Measurements from ENCODE around the gene NTRK2.

Gene NTRK2

GRCh38 chr9:84992381-84992780 lies 322.9 kb downstream of the NTRK2 start:
- Histone ChIP-seq H3K9ac (ENCODE audit: low read length) (no peak overlapping the region), H3K36me3 (ENCODE audit: insufficient read depth, low read length) (no peaks in the 10 kb centered on the region), H3K9me3 (ENCODE audit: low read length) (no peaks in the 10 kb centered on the region), H3K4me3 (ENCODE audit: low read depth, low read length, poor library complexity, severe bottlenecking) (no peak overlapping the region), H2AFZ (ENCODE audit: low read length) (no peak overlapping the region), H3K9me2 (ENCODE audit: low read depth, low read length) (no peaks in the 10 kb centered on the region), H3K4me1 (ENCODE audit: insufficient read depth, low read length, severe bottlenecking) (no peaks in the 10 kb centered on the region), H3K27me3 (ENCODE audit: insufficient read depth, low read length) (no peaks in the 10 kb centered on the region), H3F3A (ENCODE audit: insufficient read depth, low read length) (no peaks in the 10 kb centered on the region), H3K4me2 (ENCODE audit: low read length) (no peak overlapping the region), H3K79me2 (ENCODE audit: insufficient read depth, low read length) (no peaks in the 10 kb centered on the region), H3K27ac (ENCODE audit: low read depth, low read length, poor library complexity, severe bottlenecking) (no peak overlapping the region), H4K20me1 (ENCODE audit: insufficient read depth, low read length) (no peaks in the 10 kb centered on the region)
- TF ChIP-seq EZH2 (IDR thresholded peaks at IDR 0.05; ENCODE audit: borderline replicate concordance, low read length) = no peak
- TF ChIP-seq, protein P1, sequence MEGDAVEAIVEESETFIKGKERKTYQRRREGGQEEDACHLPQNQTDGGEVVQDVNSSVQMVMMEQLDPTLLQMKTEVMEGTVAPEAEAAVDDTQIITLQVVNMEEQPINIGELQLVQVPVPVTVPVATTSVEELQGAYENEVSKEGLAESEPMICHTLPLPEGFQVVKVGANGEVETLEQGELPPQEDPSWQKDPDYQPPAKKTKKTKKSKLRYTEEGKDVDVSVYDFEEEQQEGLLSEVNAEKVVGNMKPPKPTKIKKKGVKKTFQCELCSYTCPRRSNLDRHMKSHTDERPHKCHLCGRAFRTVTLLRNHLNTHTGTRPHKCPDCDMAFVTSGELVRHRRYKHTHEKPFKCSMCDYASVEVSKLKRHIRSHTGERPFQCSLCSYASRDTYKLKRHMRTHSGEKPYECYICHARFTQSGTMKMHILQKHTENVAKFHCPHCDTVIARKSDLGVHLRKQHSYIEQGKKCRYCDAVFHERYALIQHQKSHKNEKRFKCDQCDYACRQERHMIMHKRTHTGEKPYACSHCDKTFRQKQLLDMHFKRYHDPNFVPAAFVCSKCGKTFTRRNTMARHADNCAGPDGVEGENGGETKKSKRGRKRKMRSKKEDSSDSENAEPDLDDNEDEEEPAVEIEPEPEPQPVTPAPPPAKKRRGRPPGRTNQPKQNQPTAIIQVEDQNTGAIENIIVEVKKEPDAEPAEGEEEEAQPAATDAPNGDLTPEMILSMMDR (IDR thresholded peaks at IDR 0.05; ENCODE audit: low read length) = no peak

- no peak for TF ChIP-seq EZH2 (IDR thresholded peaks at IDR 0.05; ENCODE audit: borderline replicate concordance, low read length)
- TF ChIP-seq, protein P1 (IDR thresholded peaks at IDR 0.05; ENCODE audit: low read length) = no peak
- Histone ChIP-seq H3K36me3 (ENCODE audit: insufficient read depth, low read length) (no peaks in the 10 kb centered on the region), H3K9me2 (ENCODE audit: low read depth, low read length) (no peaks in the 10 kb centered on the region), H3K79me2 (ENCODE audit: insufficient read depth, low read length) (no peaks in the 10 kb centered on the region), H3K4me3 (ENCODE audit: low read depth, low read length, poor library complexity, severe bottlenecking) (no peak overlapping the region), H3K4me1 (ENCODE audit: insufficient read depth, low read length, severe bottlenecking) (no peaks in the 10 kb centered on the region), H3K9ac (ENCODE audit: low read length) (no peak overlapping the region), H2AFZ (ENCODE audit: low read length) (no peak overlapping the region), H3F3A (ENCODE audit: insufficient read depth, low read length) (no peaks in the 10 kb centered on the region), H3K27ac (ENCODE audit: low read depth, low read length, poor library complexity, severe bottlenecking) (no peak overlapping the region), H3K4me2 (ENCODE audit: low read length) (no peak overlapping the region), H4K20me1 (ENCODE audit: insufficient read depth, low read length) (no peaks in the 10 kb centered on the region), H3K9me3 (ENCODE audit: low read length) (no peaks in the 10 kb centered on the region), H3K27me3 (ENCODE audit: insufficient read depth, low read length) (no peaks in the 10 kb centered on the region)
These were observed 323.6 kb downstream of the NTRK2 start for GRCh38 chr9:84993105-84993504.

GRCh38 chr9:84996029-84996428 lies 326.5 kb downstream of the NTRK2 start:
- Histone ChIP-seq H4K20me1 (ENCODE audit: insufficient read depth, low read length) (no peaks in the 10 kb centered on the region), H2AFZ (ENCODE audit: low read length) (no peak overlapping the region)
- TF ChIP-seq EZH2 (IDR thresholded peaks at IDR 0.05; ENCODE audit: borderline replicate concordance, low read length) = no peak
- TF ChIP-seq, protein P1 (IDR thresholded peaks at IDR 0.05; ENCODE audit: low read length) = no peak

More at GRCh38 chr9:84996029-84996428, 326.5 kb downstream of the NTRK2 start:
- no peaks in the 10 kb centered on the region for H3K9me3 ChIP-seq (ENCODE audit: low read length)
- H3K4me3 ChIP-seq (ENCODE audit: low read depth, low read length, poor library complexity, severe bottlenecking) = no peak overlapping the region
- H3F3A ChIP-seq (ENCODE audit: insufficient read depth, low read length) = no peaks in the 10 kb centered on the region
- H3K27me3 ChIP-seq (ENCODE audit: insufficient read depth, low read length) = no peaks in the 10 kb centered on the region
- no peaks in the 10 kb centered on the region for H3K9me2 ChIP-seq (ENCODE audit: low read depth, low read length)
- H3K36me3 ChIP-seq (ENCODE audit: insufficient read depth, low read length) = no peaks in the 10 kb centered on the region
- no peak overlapping the region for H3K9ac ChIP-seq (ENCODE audit: low read length)
- H3K4me2 ChIP-seq (ENCODE audit: low read length) = no peak overlapping the region
- H3K79me2 ChIP-seq (ENCODE audit: insufficient read depth, low read length) = no peaks in the 10 kb centered on the region
- no peaks in the 10 kb centered on the region for H3K4me1 ChIP-seq (ENCODE audit: insufficient read depth, low read length, severe bottlenecking)
- H3K27ac ChIP-seq (ENCODE audit: low read depth, low read length, poor library complexity, severe bottlenecking) = no peak overlapping the region
